Esophagus muscularis mucosa (tissue), 4 donors: Measurements from ENCODE around the gene OAS3. TPM values are rescaled to one million over a fixed set of nuclear protein-coding genes. Genes with fewer than 3 reads are reported as not detected.

Experiments
- DNase-seq: peaks from one replicate; pipeline ENCODE4 v3.0.0-alpha.2; 2017; ENCODE audit errors: extremely low spot score
- H3K27ac ChIP-seq, 4 donors: fragments of 200-600 bp; sonication (generic); replicated peaks in 1 of 4; 1 replicate in 3 of 4; 2 replicates in 1 of 4; pipeline ENCODE4 v1.5.1; 2016 to 2019; ENCODE audit warnings: mild to moderate bottlenecking in 1 of 4
- H3K27me3 ChIP-seq, 4 donors: fragments of 200-600 bp; sonication (generic); one replicate each; pipeline versions ENCODE4 v1.5.1 to v1.6.0; 2016 to 2019
- H3K36me3 ChIP-seq, 4 donors: fragments of 200-600 bp; sonication (generic); one replicate each; pipeline ENCODE4 v1.5.1; 2016 to 2019
- H3K4me1 ChIP-seq, 4 donors: fragments of 200-600 bp; sonication (generic); one replicate each; pipeline ENCODE4 v1.5.1; 2016 to 2019
- H3K4me3 ChIP-seq, 4 donors: fragments of 200-600 bp; sonication (generic); 1 replicate in 2 of 4; 2 replicates in 2 of 4; pipeline ENCODE4 v1.5.1; 2016 to 2019; ENCODE audit warnings: mild to moderate bottlenecking in 4 of 4, moderate library complexity in 1 of 4
- H3K9me3 ChIP-seq, 4 donors: fragments of 200-600 bp; sonication (generic); 1 replicate in 3 of 4; 2 replicates in 1 of 4; pipeline ENCODE4 v1.5.1; 2016 to 2019
- EP300 ChIP-seq: sonication (generic); formaldehyde crosslinking; IDR thresholded peaks from one replicate; pipeline ENCODE4 v1.6.1; 2017; ENCODE audit warnings: antibody characterized with exemption
- POLR2A ChIP-seq: fragments of 450-650 bp; IDR thresholded peaks from one replicate; pipeline ENCODE4 v1.6.1; 2017; ENCODE audit warnings: antibody characterized with exemption, moderate library complexity, mild to moderate bottlenecking, low read depth
- POLR2AphosphoS5 ChIP-seq, 2 donors: sonication (generic); formaldehyde crosslinking; IDR thresholded peaks; one replicate each; pipeline ENCODE4 v1.6.1; 2017; ENCODE audit warnings: antibody characterized with exemption in 2 of 2
- WGBS: methylation state at CpG from one replicate; pipeline ENCODE4 v1.1.5; 2018; 5-methylcytosine and 5-hydroxymethylcytosine counted together
- intact Hi-C: fragments of 100-400 bp; cut with DNase I; formaldehyde crosslinking; loops from one replicate; pipeline ENCODE4 v1.15.1; 2023
- total RNA-seq, 4 donors: library from RNA; depleted of rRNA; stranded (reverse); fragments of >200 nt; gene quantifications; one replicate each; pipeline versions ENCODE4 v1.1.0 to v1.2.1, GENCODE V29; 2016
- TF ChIP-seq, protein P1 (sequence below), 3 experiments: fragments of 200-600 bp in 2 of 3; fragments of 450-650 bp in 1 of 3; sonication (generic) in 2 of 3; IDR thresholded peaks; one replicate each; pipeline ENCODE4 v1.5.1; 2017 to 2019; ENCODE audit warnings: antibody characterized with exemption in 3 of 3, mild to moderate bottlenecking in 2 of 3, moderate library complexity in 1 of 3

OAS3 gene
- total RNA-seq, 4 donors from 2014 or later, result 6.0 to 9.6 (median 9.2) TPM

DNA sequence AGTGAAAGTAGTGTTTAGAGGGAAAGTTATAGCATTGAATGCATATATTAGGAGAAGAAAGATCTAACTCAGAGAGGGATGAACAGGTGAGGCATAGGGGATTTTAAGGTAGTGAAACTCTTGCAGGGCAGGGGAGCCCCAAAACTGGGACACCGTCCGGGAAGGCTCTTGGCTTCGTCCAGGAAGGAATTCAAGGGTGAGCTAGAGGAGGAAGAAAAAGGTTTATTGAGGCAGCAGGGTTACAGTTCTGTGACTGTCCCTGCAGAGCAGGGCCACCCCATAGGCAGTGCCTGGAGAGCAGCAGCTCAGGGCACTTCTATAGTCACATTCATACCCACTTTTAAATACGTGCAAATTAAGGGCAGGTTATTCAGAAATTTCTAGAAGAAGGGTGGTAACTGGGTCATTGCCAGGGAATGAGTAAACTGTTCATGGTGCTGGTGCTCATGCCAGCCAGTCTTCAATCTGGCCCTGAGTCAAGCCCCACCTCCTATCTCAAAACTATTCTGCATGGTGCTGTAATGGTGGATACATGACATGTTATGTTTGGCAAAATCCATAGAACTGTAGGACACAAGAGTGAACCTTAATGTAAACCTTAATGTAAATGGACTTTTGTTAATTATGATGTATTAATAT, 32.7 kb upstream of the OAS3 start:
- peaks cover 13 to 46% (median 45%) of the 10 kb centered on the region in 4 donors for H3K4me1 ChIP-seq
- WGBS, result 91% methylated on average over 4 of the region's 4 CpGs
- DNase-seq, result no peak
- H3K27me3 ChIP-seq, result no peaks in the 10 kb centered on the region
- no peaks in the 10 kb centered on the region for H3K9me3 ChIP-seq
- intact Hi-C loops, result loop anchor here (10.0 kb wide), 1 partner anchor 129 kb away; no protein-coding TSS in a partner anchor
- TF ChIP-seq POLR2A (no peak), EP300 (no peak), POLR2AphosphoS5 (IDR thresholded peaks at IDR 0.05) (no peak)
- TF ChIP-seq, protein P1, sequence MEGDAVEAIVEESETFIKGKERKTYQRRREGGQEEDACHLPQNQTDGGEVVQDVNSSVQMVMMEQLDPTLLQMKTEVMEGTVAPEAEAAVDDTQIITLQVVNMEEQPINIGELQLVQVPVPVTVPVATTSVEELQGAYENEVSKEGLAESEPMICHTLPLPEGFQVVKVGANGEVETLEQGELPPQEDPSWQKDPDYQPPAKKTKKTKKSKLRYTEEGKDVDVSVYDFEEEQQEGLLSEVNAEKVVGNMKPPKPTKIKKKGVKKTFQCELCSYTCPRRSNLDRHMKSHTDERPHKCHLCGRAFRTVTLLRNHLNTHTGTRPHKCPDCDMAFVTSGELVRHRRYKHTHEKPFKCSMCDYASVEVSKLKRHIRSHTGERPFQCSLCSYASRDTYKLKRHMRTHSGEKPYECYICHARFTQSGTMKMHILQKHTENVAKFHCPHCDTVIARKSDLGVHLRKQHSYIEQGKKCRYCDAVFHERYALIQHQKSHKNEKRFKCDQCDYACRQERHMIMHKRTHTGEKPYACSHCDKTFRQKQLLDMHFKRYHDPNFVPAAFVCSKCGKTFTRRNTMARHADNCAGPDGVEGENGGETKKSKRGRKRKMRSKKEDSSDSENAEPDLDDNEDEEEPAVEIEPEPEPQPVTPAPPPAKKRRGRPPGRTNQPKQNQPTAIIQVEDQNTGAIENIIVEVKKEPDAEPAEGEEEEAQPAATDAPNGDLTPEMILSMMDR (IDR thresholded peaks at IDR 0.05), result no peak
- no peak overlapping the region for H3K4me3 ChIP-seq
- peaks cover 0 to 3% (median 0%) of the 10 kb centered on the region in 4 donors for H3K36me3 ChIP-seq
- H3K27ac ChIP-seq, result peak overlapping the region in 1 of 4 donors; percentile 15

DNA sequence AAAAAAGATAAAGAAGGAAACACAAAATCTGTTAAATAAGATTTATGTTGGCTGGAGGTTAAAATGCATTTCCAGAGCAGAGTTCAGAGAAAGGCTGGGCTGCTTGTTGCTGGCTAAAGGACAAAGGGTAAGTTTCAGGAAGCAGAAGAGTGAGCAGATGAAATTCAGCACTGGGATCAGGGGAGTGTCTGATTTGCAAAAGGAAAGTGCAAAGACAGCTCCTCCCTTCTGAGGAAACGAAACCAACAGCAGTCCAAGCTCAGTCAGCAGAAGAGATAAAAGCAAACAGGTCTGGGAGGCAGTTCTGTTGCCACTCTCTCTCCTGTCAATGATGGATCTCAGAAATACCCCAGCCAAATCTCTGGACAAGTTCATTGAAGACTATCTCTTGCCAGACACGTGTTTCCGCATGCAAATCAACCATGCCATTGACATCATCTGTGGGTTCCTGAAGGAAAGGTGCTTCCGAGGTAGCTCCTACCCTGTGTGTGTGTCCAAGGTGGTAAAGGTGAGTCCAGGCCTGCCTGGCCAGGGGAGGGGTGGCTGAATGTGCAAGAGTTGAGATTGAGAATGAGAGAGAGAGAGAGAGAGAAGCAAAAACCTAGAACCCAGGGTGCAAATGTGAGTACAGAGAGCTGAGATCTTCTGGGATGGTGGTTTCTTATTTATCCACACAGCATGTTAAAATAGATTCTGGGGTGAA, 31.4 kb upstream of the OAS3 start, which contains the start of gene OAS1:
OAS1 (plus strand) TSS at position 251 of the 703 bp plus-strand sequence; CDS start at position 329, 78 bp downstream.
- H3K27ac ChIP-seq, result peak within 1 kb of the TSS; percentile 56 to 69 (median 68)
- peaks cover 13 to 46% (median 45%) of the 10 kb centered on the region in 4 donors for H3K4me1 ChIP-seq
- WGBS, result 5% methylated on average over 4 of the region's 4 CpGs
- TF ChIP-seq POLR2AphosphoS5 (IDR thresholded peaks at IDR 0.05), result peak; percentile 35 to 48
- TF ChIP-seq EP300, result no peak
- TF ChIP-seq POLR2A, result no peak
- TF ChIP-seq, protein P1 (IDR thresholded peaks at IDR 0.05), result no peak
- H3K36me3 ChIP-seq, result peaks cover 0 to 16% (median 7%) of the 10 kb centered on the region in 4 donors
- no peak for DNase-seq
- no peaks in the 10 kb centered on the region for H3K9me3 ChIP-seq
- H3K4me3 ChIP-seq, result peak within 1 kb of the TSS; percentile 52 to 62 (median 54)
- intact Hi-C loops, result loop anchor here (10.0 kb wide), 1 partner anchor 128 kb away; no protein-coding TSS in a partner anchor
- no peaks in the 10 kb centered on the region for H3K27me3 ChIP-seq

GRCh38 chr12:112907415-112908157, 30.7 kb upstream of the OAS3 start:
- Histone ChIP-seq H3K36me3 (peaks cover 0 to 23% (median 9%) of the 10 kb centered on the region in 4 donors), H3K4me3 (peak overlapping the region; percentile 52 to 62 (median 54)), H3K9me3 (peaks cover 0 to 5% (median 3%) of the 10 kb centered on the region in 4 donors), H3K27me3 (no peaks in the 10 kb centered on the region), H3K27ac (peak overlapping the region; percentile 56 to 69 (median 68)), H3K4me1 (peaks cover 13 to 46% (median 45%) of the 10 kb centered on the region in 4 donors)
- TF ChIP-seq POLR2AphosphoS5 (IDR thresholded peaks at IDR 0.05) (no peak), POLR2A (no peak), EP300 (no peak)
- TF ChIP-seq, protein P1 (IDR thresholded peaks at IDR 0.05), result no peak
- DNase-seq, result no peak
- 61% methylated on average over 7 of the region's 7 CpGs for WGBS
- intact Hi-C loops, result loop anchor here (10.0 kb wide), 1 partner anchor 127 kb away; no protein-coding TSS in a partner anchor

- 73% methylated on average over 11 of the region's 12 CpGs for WGBS
- peaks cover 13 to 46% (median 45%) of the 10 kb centered on the region in 4 donors for H3K4me1 ChIP-seq
Observed at GRCh38 chr12:112908548-112908947, 29.7 kb upstream of the OAS3 start.

More at GRCh38 chr12:112908548-112908947, 29.7 kb upstream of the OAS3 start:
- intact Hi-C loops, result loop anchor here (10.0 kb wide), 1 partner anchor 126 kb away; no protein-coding TSS in a partner anchor
- Histone ChIP-seq H3K27ac (peak overlapping the region in 2 of 4 donors; percentile 3 to 10), H3K4me3 (peak overlapping the region; percentile 52 to 62 (median 54)), H3K27me3 (no peaks in the 10 kb centered on the region), H3K36me3 (peaks cover 0 to 28% (median 9%) of the 10 kb centered on the region in 4 donors), H3K9me3 (peaks cover 0 to 14% (median 13%) of the 10 kb centered on the region in 4 donors)
- no peak for DNase-seq
- TF ChIP-seq EP300 (no peak), POLR2AphosphoS5 (IDR thresholded peaks at IDR 0.05) (no peak), POLR2A (no peak)
- TF ChIP-seq, protein P1 (IDR thresholded peaks at IDR 0.05), result no peak
